Globus pallidus (tissue), 1 donor: ENCODE results near the gene CAMK2B.

Source experiments
- DNase-seq: peaks from one replicate; pipeline ENCODE4 v3.0.0-alpha.2; 2015; ENCODE audit warnings: low spot score

The CAMK2B gene

DNA sequence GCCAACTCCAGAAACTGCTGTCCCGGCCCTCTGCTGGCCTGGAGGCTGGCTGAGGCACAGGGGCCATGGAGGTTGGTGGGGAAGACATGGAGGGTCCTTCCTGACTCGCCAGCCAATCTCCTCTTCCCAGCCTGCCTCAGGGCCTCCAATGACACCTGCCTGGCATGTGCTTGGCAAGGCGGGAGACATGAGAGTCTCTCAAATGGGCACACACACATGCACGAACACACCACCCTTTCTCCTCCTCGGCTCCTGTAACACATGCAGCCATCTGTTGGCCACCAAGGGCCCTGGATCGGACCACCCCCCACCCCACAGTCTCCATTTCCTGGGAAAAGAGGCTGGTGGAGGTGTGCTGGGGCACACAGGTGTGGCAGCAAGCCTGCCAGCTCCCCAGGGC is 68.2 kb downstream of the CAMK2B start:
- DNase-seq: no peak

DNA sequence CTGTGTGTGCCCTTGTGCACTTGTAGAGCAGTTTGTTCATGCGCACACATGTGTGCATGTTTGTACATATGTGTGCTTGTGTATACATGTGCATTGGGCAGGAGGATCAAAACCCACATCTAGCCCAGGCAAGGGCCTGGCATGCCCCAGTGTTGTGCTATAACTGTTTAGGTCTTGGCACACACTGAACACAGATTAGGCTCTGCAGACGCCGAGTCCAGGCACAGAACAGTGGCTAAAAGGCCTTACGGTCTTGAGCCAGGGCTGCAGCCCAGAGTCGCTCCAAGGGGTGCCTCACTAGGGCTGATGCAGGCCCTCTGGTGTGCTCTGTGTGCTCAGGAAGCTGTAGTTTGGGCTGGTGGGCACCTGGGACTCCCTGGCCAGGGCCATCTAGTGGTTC is 68.9 kb downstream of the CAMK2B start:
- no peak for DNase-seq

DNA sequence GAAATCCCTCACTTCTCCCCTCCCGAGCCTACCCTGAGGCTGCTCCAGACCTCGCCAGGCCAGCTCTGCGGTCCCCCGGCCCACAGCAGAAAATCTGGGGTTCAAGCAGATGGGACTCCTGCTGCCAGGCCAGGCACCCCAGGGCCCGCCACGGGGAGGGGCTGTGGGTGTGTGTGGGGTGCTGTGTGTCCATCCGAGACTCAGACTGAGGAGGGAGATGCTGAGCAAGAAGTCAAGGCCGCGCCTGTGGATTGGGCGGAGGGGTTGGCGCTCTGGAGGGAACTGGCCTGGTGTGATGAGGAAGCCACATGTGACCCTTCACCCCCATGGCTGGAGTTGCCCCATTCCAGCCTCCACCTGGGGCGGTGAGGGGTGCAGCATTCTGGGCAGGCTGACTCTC is 73.5 kb downstream of the CAMK2B start:
- DNase-seq: no peak

DNA sequence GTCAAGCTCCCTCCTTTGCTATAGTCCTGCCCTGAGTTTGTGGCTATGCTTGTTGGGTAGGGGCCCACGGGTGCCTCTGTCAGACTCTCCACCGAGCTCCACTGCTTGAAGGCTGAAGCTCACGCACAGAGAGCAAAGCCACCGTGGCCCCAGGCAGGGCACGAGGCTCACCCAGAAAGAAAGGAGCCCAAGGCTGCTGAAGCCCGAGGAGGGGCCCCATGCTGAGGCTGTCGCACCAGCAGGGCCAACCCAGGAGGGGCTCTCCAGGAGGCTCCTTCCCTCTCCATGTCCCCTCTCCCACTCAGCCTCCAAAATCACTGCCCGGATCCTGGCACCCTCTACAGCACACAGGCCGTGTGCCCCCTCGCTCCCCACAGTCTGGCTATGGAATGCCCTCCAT is 74.1 kb downstream of the CAMK2B start:
- DNase-seq: no peak

DNA sequence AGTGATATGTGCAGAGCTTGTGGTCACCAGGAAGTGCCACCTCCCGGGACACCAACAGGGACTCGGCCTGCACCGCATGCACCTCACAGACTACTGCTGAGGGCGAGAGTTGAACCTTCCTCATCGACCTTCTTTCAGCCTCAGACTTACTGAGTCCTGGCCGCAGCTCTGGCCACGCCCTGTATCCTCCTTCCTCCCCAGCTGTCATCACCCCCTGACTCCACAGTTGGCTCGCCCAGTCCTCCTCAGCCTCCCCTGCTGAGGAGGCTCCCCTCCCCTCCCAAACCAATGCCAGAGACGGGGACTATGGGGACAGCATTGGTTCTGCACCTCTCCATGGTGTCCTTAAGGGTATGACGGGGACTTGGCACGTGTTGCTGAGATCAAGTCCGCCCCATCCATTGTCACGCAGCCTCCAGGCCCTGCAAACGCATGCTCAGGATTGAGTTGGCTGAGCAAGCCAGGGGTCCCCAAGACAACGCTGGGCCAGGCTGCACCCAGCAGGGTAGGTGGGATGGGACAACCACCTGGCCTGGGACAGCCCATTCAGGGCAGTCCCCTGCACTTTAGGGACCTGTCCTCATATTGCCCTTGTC is 75.7 kb downstream of the CAMK2B start:
- DNase-seq: no peak

DNA sequence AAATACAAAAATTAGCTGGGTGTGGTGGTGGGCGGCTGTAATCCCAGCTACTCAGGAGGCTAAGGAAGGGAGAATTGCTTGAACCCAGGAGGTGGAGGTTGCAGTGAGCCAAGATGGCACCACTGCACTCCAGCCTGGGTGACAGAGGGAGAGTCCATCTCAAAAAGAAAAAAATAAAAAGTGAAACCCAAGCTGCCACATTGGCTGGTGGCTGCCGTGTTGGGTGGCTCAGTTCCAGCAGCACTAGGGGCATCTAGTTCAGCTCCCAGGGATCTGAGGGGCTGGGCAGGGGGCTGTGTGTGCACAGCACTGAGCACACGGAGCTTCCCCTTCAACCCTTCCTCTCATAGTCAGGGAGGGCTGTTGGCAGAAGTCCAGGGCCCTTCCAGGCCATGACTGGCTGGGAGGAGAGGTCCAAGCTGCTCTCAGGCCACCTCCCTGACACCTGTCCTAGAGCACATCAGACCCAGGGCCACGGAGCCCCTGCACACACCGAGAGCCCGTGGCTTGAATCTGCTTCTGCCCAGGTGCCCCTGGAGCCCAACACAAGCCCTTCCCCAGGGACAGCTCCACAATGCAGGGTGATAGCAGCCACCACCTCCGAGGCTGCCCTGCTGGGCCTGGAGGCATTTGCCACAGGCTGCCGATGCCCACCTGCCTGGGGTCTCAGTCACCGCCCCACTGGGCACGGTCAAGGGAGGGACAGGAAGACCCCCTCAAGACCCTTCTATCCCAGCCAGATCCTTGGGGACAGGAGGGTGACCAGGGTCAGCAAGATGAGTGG is 77.3 kb downstream of the CAMK2B start:
- no peak for DNase-seq

DNA sequence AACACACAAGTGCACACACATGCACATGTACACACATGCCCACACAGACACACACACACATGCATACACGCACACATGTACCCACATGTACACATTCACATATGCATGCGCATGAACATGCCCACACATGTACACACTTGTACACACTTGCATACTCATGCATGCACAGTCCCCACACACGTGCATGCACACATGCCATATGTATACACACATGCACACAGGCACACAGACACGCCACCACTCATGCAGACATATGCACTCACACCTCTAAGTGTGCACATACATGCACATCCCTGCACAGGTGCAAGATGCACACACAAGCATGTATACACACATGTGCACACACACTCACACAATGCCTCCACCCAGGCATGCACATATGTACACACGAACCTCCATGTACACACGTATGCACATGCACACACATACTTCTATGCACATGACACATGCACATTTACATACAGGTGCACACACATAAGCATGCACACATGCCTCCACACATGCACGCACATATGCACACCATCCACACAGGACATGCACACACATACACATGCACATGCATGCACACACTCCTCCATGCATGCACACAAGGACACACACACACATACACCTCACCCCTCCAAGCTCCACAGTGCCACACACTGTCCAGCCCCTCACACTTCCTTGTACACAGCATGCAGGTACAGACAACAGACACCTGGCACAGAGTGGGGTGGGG is 78.8 kb downstream of the CAMK2B start:
- DNase-seq: no peak

DNA sequence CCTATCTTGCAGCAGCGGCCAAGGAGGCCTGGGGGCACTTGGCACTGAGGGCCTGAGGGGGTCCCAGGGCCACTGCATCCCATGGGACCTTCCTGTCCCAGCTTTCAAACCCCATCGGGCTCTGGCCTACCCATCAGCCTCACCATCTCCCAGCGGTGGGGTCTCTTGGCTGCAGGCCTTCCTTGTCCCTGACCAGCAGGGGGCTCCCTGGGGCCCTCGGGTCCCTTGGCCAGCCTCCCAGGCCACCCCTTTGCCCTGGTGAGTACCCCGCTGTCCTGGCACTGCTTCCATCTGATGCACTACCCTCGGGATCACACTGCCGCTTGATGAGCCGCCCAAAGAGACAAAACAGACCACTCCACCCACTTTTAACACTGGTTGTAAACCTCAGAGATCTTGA is 81.1 kb downstream of the CAMK2B start:
- no peak for DNase-seq

DNA sequence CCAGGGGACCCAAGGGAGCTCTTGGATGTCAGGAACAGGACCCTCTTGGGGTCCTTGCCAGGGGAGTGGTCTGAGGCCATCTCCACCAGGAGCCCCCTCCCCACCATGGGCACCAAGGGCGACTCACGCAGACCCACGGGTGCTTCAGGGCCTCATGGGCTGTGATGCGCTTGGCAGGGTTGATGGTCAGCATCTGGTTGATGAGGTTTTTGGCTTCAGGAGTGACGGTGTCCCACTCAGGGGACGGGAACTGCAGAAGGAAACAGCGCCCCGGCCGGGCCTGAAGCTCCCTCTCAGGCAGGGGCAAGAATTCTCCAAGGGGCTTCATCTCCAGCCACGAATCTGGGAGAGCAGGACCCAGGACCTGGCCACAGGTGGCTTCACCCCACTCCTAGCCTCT is 83.3 kb downstream of the CAMK2B start:
- no peak for DNase-seq

DNA sequence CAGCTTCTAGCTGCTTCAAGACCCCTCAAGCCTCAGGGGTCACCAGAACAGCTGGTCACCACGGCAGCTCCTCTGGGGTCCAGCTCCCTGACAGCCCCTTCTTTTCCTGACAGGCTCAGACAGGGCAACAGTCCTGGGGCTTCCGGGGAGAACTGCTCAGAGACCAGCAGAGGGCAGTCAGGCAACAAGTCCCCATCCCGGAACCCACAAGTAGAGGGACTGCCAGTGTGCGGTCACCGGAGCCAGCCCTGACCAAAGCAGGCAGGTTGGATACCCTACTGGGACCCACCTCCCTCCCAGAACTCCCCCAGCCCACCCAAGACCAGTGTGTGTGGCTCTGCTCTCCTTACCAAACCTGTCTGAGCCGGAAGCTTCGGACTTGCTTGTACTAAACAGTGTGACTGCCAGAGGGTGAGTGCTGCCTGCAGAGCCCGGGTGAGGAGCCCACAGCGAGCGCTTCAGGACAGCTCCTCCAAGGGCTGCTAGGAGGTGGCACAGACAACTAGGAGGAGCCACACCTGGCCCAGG is 84.3 kb downstream of the CAMK2B start:
- DNase-seq: peak; percentile 69

DNA sequence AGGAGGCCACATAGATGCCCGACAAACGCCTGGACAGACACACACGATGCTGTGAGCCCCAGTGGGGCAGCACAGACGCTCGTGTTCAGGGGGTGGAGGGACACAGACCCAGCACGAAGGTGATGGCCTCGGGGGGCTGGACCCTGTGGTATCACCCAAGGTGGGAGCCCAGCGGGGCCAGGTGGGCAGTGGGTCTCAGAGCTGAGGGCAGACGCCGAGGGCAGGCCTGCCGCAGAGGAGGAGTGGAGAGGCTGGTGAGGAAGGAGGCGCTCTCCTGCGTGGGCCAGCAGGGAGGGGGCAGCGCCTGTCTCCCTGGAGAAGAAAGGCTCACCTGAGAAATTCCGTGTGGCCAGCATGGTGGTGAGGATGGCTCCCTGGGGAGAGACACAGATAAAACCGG is 85.0 kb downstream of the CAMK2B start:
- DNase-seq: no peak

DNA sequence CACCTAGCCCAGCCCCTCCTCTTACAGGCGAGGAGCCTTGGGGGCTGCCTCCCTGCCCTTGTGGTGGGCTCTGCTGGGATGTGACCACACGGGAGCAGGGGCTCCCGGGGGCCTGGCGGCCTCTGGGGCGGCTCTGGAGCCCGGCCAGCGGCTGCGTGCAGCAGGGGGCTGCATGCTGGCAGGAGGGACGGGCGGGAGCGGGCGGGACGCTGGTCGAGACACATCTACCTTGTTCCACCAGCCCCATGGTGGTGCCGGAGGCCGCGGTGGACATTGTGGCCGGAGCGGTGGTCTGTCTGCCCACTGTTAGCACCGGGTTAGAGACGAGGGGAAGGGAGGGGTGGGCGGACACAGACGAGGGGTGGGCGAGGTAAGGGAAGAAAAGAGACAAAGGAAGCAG is 86.0 kb downstream of the CAMK2B start:
- DNase-seq: no peak

DNA sequence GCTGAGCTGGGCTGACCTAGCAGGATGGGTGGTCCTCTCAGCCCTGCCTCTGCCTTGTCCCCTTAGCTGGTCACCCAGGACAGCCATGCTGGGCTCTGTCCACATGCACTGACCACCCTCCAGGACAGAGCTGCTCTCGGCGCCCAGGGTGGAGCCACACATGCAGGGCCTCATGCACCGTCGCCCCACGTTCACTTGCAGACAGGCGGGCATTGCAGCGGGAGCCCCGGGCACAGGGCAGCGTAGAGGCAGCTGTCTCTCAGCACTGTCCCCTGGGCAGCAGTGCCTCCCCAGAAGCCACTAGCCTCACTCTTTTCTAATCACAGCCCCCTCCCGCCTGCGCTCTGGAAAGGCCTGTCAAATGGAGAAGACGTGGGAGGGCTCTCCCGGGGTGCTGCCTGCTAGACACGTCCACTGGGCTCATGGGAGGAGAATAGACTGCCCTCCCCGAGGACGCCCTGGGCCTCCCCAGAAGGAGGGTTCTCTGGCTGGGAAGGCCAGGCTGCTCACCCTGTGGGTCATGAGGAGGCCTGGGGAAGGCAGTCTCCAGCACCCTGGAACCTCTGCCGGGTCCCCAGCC is 87.2 kb downstream of the CAMK2B start:
- no peak for DNase-seq

DNA sequence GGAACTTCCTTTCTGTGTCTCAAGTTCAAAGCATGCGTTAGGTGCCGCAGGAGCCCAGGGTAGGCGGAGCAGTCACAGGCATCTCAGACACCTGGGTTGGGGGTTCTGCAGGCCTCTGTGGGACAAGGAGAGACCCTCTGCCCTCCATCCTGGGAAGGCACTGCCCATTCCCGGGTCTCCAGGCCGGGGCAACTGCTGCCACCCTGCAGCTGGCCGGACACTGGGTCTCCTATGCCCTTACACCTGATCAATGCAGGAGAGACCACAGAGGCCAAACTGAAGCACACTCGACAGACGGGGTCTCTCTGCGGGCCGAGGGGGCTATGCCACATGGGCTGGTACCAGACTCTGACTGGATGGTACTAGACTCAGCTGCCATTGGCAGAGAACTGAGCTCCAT is 87.7 kb downstream of the CAMK2B start:
- DNase-seq: no peak

DNA sequence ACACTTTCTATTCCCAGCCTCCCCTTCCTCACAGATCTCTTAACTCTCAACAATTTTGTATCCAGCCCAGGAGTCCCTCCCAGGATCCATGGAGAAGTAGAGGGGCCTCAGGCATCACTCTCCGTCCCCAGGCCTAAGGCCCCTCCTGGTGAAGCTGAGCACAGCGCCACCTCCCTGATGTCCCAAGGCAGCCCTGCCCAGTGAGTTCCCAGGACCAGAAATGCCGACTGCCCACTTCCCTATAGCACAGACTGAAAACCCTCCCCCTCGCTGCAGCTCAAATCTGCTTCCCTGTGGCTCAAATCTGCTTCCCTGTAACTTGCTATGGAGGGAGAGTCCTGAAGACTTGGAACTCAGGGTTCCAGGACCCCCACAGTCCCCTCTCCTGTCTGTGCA is 89.1 kb downstream of the CAMK2B start:
- no peak for DNase-seq

DNA sequence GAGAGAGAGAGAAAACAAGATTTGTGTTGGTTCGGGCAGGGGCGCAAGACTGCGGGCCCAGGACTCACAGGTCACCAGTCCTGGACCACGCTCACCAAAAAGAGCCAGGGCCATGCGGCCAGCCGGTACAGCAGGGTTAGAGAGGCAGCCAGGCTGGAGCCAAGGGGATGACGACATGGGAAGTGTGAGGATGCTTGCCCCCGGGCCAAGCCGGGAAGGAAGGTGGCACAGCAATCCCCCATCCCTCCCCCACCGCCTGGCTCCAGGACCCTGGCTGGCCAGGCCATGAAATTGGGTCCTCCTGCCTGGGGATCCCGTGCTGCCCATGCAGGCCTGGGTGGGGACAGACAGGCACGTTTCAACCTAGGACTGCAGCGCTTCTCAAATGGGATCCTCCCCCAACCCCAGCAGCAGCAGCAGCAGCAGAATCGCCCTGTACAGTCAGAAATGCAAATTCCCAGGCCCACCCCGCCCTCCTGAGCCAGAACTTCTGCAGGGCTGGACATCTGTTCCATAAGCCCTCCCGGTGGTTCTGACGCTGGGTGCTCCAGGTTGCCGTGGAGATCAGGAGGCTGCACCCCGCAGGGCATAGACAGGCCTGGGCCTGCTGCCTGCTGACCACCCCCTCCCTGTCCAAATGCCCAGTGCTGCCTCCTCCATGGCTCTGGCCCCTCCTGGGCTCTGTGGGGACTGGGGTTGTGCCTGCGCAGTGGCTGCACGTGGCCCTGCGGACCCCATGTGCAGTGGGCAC is 89.6 kb downstream of the CAMK2B start:
- peak; percentile 38 for DNase-seq

DNA sequence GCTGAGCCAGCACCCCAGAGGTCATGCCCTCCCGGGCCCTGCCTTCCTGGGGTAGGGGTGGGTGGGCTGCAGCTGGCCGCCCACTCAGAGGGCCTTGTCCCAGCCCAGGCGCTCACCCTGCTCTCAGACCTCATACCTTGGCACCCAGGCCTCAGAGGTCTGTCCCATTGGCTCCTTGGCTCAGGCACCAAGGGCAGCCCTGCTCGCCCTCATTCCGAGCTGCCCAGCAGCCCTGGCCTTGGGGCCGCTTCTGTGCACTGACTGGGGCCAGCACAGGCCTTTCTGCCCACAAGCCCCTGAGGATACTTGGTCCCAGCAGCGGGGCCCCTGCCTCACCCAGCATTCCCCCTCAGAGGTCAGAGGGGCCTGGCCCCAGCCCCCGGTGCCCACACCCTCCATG is 90.3 kb downstream of the CAMK2B start:
- DNase-seq: no peak

DNA sequence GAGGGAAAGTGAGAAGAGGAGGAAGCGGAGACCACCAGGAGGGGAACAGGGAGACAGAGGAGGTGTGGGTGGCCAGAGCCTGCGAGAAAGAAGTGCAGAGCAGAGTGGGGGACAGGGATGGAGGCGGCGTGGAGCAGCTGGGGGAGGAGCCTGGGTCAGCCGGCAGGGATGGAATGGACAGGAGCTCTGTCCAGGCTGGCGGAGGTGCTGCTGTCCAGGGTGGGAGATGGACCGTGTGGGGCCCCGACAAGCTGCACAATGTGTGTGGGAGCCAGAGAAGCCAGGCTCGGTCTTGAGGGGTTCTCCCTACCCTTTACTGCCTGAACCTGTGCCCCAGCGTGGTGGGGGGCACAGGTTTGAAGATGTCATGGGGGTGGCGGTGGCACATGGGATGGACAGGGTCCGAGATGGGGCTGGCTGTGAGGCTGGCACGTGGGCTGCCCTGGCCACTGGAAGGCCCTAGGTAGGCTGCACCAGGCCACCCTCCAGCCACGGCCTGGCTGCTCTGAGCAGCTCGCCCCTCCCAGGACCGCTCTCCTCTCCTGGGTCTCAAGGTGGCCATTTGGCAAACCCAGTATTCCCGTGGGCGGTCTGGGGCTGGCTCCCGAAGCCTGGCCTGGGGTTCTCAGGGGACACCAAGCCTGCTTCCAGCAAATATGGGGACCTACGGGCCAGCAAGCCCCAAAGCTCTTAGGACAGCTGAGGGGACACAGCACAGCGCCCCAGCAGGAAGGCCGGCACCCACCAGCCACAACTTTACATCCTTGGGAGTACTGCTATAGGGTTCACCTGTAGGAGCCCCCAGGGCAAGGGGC is 92.3 kb downstream of the CAMK2B start:
- DNase-seq: no peak

DNA sequence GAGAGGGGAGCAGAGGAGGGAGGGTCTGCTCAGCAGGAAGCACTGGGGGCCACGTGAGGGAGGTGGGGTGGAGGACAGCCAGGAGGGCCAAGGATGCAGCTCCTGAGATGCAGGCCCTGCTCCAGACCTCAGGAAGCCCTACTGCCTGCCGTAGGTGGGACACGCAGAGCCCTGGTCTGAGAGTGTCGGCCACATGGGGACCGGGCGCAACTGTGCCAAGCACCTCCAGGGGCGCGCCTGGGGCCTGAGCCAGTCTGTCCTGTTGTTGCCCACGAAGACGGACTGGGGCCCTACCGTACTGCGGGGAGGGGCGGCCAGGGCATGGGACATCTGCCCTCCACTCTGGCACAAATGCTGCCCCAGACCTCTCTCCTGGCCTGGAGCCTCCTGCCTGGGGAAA is 93.0 kb downstream of the CAMK2B start:
- no peak for DNase-seq

DNA sequence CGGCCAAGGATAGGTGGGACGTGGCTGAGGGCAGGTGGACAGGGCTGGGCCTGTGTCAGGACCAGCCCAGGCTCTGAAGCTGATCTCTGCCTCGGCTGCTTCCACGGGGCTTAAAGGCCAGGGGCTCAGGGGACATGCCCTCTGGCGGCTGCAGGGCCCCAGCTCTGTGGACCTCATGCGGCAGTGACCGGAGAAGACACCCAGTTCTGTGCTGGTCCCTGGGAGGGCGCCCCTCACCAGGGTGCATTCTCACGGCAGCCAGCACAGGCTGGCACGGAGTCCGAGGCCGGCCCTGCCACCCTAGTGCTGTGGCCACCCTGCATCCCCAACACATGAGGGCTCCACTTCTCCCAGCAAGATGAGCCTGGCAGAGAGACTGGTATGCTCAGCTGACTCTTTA is 94.3 kb downstream of the CAMK2B start:
- no peak for DNase-seq

DNA sequence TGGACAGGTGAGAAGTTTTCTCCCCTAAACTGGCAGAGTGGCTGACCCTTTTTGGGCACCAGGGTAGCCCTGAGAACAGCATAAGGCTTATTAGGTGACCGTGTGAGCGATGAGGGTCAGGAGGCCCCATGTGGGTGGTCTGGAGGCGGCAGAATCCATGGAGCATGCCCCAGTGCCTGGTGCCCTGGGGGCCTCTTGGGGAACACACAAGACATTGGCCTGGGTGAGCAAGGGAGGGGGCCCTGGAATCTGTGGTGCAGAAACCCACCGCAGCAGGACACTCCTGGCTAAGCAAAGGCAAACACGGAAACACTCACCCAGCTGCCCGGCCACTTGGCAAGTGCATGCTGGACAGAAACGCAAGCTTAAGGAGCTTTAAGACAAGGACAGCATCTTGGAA is 95.1 kb downstream of the CAMK2B start:
- DNase-seq: no peak
